ENCODE measurements around the gene NODAL. TPM values are rescaled to one million over a fixed set of nuclear protein-coding genes. Genes with fewer than 3 reads are reported as not detected.

The NODAL gene
- total RNA-seq, 1 donor from 2014 or later: not detected

DNA sequence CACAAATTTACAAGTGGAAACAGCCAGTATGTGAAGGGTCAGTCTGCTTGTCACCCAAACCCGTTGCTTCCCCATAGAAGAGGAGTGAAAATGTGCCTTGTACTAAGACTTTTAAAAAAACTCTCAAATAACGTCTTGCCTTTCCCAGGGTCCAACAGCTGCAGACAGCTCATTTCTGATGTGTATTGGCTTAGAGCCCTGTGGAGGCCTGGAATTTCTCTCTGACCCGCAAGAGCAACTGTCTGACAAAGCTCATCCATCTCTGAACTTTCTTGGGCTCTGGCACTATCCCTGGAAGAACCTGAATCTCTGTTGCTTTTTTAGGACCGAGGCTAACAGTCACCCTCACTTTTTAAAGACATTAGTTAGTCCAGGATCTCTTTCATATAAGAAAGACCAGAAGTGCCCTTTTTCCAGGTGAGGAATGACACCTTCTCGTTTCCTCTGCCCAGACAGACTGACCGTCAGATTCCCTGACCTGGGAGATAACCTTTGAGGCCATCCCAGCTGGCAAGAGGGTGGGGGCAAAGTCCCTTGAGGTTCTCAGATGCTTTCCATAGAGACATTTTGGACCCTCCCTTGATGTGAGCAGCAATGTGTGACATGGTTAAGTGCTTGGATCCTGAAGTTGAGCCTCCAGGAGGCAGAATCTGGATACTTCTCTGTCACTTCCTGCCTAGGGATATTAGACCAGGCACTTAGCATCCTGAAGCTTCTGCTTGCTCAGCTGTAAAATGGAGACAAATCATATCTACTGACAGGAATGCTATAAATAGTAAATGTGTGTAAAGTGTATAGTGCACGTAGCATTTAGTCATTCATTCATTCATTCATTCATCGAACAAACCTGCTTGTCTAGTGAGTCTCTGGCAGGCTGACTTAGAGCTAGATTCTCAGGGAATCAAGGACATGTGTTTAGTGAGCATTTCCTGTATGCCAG, 4.5 kb upstream of the NODAL start:
- Mint-ChIP-seq H3K27me3 (peaks cover 25% of the 10 kb centered on the region), H3K36me3 (ENCODE audit: low read depth) (no peaks in the 10 kb centered on the region), H3K4me1 (peaks cover 6% of the 10 kb centered on the region), H3K4me3 (no peak overlapping the region), H3K27ac (no peak overlapping the region), H3K9me3 (no peaks in the 10 kb centered on the region)
- ChIA-PET POLR2A (no interaction called here), CTCF (interaction anchor here (1.6 kb wide), 1 partner anchor 15 kb away, joined by 4 read pairs; no protein-coding TSS in a partner anchor)
- no peak for DNase-seq
- no peak for ATAC-seq (ENCODE audit: low read depth)
- intact Hi-C loops (cut with micrococcal nuclease): no loop called here
- TF ChIP-seq, protein P1, sequence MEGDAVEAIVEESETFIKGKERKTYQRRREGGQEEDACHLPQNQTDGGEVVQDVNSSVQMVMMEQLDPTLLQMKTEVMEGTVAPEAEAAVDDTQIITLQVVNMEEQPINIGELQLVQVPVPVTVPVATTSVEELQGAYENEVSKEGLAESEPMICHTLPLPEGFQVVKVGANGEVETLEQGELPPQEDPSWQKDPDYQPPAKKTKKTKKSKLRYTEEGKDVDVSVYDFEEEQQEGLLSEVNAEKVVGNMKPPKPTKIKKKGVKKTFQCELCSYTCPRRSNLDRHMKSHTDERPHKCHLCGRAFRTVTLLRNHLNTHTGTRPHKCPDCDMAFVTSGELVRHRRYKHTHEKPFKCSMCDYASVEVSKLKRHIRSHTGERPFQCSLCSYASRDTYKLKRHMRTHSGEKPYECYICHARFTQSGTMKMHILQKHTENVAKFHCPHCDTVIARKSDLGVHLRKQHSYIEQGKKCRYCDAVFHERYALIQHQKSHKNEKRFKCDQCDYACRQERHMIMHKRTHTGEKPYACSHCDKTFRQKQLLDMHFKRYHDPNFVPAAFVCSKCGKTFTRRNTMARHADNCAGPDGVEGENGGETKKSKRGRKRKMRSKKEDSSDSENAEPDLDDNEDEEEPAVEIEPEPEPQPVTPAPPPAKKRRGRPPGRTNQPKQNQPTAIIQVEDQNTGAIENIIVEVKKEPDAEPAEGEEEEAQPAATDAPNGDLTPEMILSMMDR (IDR thresholded peaks at IDR 0.05): no peak

DNA sequence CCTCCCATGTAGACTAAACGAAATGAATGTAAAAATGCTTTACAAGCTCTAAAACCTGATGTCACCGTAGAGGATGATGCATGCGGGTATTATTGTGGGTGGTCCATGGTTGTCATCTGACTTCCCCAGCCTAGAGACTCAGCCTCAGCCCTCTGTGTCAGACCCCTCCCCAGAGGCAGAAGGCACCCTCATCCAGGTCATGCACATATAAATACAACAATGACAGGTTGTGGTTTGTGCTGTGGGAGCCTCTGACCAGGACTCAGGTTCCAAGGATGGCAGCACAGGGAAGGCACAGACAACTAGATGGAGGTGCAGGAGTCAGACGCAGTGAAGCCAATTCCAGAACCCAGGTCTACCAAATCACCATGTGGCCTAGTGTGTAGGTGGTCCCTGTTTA, 3.3 kb upstream of the NODAL start:
- Mint-ChIP-seq H3K27ac (no peak overlapping the region), H3K4me1 (peaks cover 12% of the 10 kb centered on the region), H3K9me3 (no peaks in the 10 kb centered on the region), H3K36me3 (ENCODE audit: low read depth) (no peaks in the 10 kb centered on the region), H3K27me3 (peaks cover 29% of the 10 kb centered on the region), H3K4me3 (no peak overlapping the region)
- POLR2A ChIA-PET: no interaction called here
- no peak for ATAC-seq (ENCODE audit: low read depth)
- TF ChIP-seq, protein P1 (IDR thresholded peaks at IDR 0.05): no peak
- DNase-seq: no peak
- CTCF ChIA-PET: interaction anchor here (0.7 to 1.6 kb wide), 2 partner anchors 17 to 76 kb away, joined by 3 to 4 read pairs; no protein-coding TSS in a partner anchor
- intact Hi-C loops (cut with micrococcal nuclease): no loop called here

DNA sequence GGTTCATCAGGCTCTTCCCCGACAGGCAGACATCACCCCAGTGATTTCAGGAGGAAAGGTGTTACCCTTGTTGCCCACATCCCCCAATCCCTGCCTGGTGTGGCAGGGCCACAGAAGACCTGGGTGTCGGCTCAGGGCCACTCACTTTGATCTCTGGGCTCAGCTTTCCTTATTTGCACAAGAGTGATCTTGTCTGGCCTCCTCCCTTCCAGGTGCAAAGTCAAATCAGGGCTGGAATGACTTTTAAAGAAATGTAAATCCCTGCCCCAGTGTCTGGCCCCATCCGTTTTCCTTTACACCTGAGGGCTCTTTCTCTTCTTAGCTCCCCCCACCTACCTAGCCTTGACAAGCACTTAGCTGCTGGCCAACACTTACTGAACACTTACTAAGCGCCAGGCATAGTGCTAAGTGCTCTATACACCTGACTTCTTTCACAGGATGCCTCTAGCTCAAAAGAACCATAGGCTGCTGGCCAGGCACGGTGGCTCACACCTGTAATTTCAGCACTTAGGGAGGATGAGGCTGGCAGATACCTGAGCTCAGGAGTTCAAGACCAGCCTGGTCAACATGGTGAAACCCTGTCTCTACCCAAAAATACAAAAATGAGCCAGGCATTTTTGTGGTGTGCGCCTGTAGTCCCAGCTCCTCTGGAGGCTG, 979 bp upstream of the NODAL start:
- H3K27me3 Mint-ChIP-seq: peaks cover 38% of the 10 kb centered on the region
- TF ChIP-seq, protein P1 (IDR thresholded peaks at IDR 0.05): no peak
- DNase-seq (no peak), ATAC-seq (ENCODE audit: low read depth) (no peak)
- POLR2A ChIA-PET: interaction anchor here (0.6 to 0.9 kb wide), 3 partner anchors 12 to 1276 kb away, joined by 3 to 6 read pairs (median 4); no protein-coding TSS in a partner anchor
- no peaks in the 10 kb centered on the region for H3K36me3 Mint-ChIP-seq (ENCODE audit: low read depth)
- H3K9me3 Mint-ChIP-seq: no peaks in the 10 kb centered on the region
- CTCF ChIA-PET: no interaction called here
- H3K4me3 Mint-ChIP-seq: no peak overlapping the region
- intact Hi-C loops (cut with micrococcal nuclease): no loop called here
- peaks cover 12% of the 10 kb centered on the region for H3K4me1 Mint-ChIP-seq
- H3K27ac Mint-ChIP-seq: no peak overlapping the region

DNA sequence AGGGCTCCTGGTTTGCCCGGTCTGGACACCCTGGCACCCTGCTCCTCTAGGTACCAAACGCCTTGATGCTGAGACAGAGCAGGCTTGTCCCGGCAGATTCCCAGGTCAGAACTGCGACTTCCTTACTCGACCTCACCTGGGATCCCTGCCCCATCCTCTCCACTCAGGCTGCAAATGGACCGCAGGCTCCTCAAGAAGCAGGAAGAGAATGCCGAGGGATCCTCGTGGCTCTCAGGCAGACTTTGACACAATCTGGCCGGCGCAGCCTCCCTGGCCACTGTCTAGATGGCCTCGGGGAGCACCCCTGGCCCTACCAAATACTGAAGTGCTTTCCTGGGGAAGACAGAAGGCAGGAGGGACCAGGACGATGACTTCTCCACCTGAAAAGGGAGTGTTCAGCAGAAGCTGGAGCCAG, 421 bp upstream of the NODAL start:
- DNase-seq (no peak), ATAC-seq (ENCODE audit: low read depth) (no peak)
- no peaks in the 10 kb centered on the region for H3K9me3 Mint-ChIP-seq
- H3K27me3 Mint-ChIP-seq: peaks cover 38% of the 10 kb centered on the region
- TF ChIP-seq, protein P1 (IDR thresholded peaks at IDR 0.05): no peak
- intact Hi-C loops (cut with micrococcal nuclease): no loop called here
- peaks cover 12% of the 10 kb centered on the region for H3K4me1 Mint-ChIP-seq
- ChIA-PET CTCF (no interaction called here), POLR2A (interaction anchor here (0.6 kb wide), 1 partner anchor 1275 kb away, joined by 4 read pairs; no protein-coding TSS in a partner anchor)
- no peak overlapping the region for H3K27ac Mint-ChIP-seq
- no peak overlapping the region for H3K4me3 Mint-ChIP-seq
- no peaks in the 10 kb centered on the region for H3K36me3 Mint-ChIP-seq (ENCODE audit: low read depth)

All from activated B cell treated with CpG ODN at 0.5 μM for 24 hours (primary cell).